SKM-1 (cell line): Measurements from ENCODE around the gene YWHAB.

Source experiments
- DNase-seq: peaks from one replicate; lab custom pipeline; 2025; ENCODE audit not compliant: unreplicated experiment; lab: John Stamatoyannopoulos, UW

The YWHAB gene

GRCh38 chr20:44950368-44950767 is 64.9 kb downstream of the YWHAB start:
- no peak for DNase-seq

GRCh38 chr20:44952731-44953130 is 67.2 kb downstream of the YWHAB start:
- DNase-seq, result no peak

GRCh38 chr20:44954211-44954610 is 68.7 kb downstream of the YWHAB start:
- no peak for DNase-seq

GRCh38 chr20:44955270-44955669 is 69.8 kb downstream of the YWHAB start:
- no peak for DNase-seq

- DNase-seq, result no peak
Observed at GRCh38 chr20:44956410-44956809, 70.9 kb downstream of the YWHAB start.
